HG03378 (cell line): Measurements from ENCODE around the gene MED12L.
A peak's percentile ranks its signal among the peaks of the same experiment; 100 is the strongest.
"Not testable (repeated sequence)": the region's sequence is repeated elsewhere in the genome, so short reads cannot be mapped to it uniquely, and the experiment has no call there.

ENCODE experiments used
- ATAC-seq: cut with Tn5 transposase; IDR thresholded peaks from one replicate; pipeline ENCODE4 v1.9.1; 2021; ENCODE audit warnings: mild to moderate bottlenecking, moderate library complexity; ENCODE audit not compliant: unreplicated experiment

MED12L gene

DNA sequence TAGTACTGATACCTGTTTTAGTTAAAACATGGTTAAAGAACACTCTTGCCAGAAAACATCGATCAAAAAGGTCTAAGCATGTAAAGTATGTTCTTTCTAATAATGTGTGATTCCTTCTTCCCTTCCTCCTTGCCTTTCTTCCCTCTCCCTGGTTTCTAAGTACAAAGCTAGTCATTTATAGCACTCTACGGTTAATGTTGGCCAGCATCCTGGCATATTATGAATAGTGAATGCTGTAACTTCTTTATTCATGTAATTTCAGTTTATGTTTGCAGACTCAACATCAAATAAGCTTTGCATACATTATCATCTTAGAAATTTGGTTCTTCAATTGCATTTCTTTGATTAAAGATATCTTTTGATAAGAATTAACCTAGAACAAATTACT, 272.0 kb downstream of the MED12L start:
- ATAC-seq: no peak

- no peak for ATAC-seq
Measured at GRCh38 chr3:151362751-151363174, 277.3 kb downstream of the MED12L start.

DNA sequence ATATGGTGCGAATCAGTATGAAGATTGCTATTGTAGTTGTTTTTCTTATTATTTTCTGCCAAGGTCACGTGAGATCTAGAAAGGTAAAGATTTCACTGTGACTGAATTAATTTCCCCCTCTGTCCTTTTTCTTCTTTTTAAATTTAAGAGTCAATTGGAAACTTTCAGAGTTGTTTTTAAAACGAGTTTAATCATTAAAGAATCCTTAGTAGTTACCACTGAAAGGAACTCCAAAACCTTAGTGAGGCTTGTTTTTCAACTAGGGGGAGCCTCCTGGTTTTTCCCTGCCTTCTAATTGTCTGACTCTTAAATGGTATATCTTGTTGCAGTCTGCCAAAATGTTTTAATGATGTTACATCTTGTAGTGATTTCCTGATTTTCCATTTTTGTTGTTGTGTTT, 281.5 kb downstream of the MED12L start:
- no peak for ATAC-seq

DNA sequence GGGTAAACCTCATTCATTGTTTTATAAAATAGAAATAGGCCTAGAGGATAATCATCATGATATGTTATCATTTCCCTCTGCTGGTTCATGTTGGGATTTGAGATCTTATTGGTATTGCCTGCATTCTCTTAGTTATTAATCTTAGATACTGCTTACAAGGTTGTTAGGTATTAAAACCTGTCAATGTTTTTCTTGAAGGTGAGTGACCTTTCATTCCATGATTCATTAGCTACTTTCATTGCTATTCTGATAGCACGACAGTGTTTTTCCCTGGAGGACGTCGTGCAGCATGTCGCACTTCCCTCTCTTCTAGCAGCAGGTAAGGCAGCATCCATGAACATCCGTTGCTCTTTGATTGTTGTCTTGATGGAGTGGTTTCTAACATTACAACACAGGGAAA, 282.0 kb downstream of the MED12L start:
- ATAC-seq: no peak

DNA sequence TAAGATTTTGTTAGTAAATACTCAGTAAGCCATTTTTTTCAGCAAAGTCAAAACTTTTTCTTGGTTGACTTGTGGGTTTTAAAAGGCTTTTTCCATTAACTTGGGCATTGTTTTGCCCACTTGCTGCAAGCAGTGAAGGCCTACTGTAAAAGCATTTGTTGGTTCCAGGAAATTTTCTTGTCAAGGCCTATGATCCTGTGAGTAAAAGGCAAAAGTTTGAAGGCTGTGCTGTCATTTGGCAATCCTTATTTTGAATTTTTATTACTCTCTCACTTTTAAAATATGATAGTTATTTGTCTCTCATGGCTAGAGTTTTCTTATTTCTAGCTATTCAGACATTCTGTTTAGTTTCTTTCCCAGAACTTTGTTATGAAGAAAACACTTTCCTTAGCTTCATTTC, 286.1 kb downstream of the MED12L start:
- no peak for ATAC-seq

GRCh38 chr3:151372063-151372820, 286.8 kb downstream of the MED12L start:
- ATAC-seq: no peak

- ATAC-seq: no peak
Measured at GRCh38 chr3:151377768-151378385, 292.4 kb downstream of the MED12L start.

DNA sequence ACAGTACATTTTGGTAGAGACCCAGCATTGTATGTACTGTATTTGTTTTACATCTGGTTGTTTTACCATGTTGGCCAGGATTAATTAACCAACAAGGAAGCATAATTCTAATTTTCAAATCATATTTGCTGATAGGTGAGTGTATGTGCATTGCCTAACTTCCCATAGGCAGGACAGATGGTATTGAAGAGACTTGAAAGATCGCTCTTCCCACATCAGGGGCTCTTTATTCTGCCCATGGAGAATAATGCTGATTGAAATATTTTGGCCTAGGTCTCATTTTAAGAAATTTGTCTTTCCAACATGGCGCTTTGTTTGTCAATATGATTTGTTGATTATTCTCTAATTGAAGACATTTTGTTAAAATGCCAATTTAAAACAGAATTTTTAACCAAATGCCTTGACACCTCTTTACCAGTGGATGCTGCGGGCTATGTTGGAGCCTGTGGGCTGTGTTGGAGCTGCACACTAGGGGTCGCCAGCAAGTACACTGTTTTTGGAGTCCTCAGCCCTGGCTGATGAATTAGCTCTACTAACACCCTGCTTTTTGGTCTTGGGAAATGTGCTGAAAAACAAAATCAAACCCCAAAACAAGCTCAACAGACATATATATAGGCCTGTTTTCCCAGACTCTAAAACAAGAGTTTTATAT, 293.7 kb downstream of the MED12L start:
- ATAC-seq: no peak

GRCh38 chr3:151382671-151383070, 297.2 kb downstream of the MED12L start:
- ATAC-seq: no peak

DNA sequence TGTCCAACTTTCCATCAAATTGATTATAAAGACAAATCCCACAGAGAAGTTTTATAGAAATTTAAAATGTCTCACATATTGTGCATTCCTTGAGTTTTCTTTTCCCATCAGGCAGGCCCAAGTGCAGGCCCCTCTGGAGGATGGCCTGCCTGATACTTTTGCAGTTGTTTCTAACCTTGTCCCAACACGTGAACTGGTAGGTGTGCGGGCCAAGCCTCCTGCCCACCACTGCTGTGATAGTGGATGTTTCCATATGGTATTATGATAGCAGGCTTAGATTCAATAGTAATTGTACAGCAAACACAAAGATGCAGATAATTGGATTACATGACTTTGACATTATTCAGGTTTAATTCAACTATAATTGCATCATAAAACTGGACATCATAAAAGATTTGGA, 297.6 kb downstream of the MED12L start:
- ATAC-seq: no peak

DNA sequence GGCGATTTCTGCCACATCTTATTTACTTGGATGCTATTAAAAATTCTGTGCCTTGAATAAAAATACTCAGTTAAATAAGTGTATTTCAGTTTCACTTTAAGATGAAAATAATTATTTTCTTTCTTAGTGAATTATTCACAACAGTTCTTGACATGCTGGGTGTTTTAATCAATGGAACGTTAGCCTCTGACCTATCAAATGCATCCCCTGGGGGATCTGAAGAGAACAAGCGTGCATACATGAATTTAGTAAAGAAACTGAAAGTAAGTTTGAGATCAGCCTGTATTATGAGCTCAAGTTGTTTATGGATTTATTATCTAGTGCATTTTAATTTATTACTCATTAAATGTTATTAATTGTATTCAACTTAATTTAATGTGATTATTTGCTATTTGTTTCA, 298.5 kb downstream of the MED12L start:
- ATAC-seq: peak; percentile 63

DNA sequence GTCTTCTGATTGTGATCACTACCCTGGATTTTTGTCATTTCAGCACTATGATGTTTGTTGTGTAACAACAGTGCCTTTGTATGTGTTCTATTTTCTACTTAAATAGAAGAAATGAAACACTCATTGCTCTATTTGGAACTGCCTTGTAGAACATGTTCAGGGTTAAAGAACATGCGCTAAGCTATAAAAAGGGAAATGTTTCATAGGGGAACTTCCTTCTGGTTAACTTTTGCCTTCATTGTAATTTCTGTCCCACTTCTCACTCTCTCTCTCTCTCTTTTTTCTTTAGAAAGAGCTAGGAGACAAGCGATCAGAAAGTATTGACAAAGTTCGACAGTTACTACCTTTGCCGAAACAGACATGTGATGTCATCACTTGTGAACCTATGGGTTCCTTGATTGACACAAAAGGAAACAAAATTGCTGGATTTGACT, 299.3 kb downstream of the MED12L start, which contains the start of gene P2RY12:
P2RY12 (minus strand) TSS at position 13 of the 434 bp plus-strand sequence. CDS start 45,908 bp downstream, outside the sequence.
- peak; percentile 43 for ATAC-seq

DNA sequence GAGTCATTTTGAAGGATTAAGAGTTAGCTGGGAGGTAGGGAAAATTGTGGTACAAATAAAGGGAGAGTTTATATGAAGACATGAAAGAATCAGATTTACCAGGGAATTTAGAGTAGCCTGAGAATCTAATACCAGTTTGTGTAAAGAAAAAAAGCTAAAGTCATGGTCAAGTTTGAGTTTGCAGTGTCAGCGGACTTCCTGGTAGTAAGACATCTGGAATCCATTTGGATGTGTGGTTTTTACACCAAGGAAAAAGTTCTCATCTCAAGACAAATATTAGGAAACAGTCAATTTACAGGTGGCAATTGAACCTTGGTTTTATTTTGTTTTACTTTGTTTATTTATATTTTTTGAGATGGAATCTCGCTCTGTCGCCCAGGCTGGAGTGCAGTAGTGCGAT, 300.6 kb downstream of the MED12L start:
- no peak for ATAC-seq

- ATAC-seq: no peak
Measured at GRCh38 chr3:151387432-151387831, 302.0 kb downstream of the MED12L start.

DNA sequence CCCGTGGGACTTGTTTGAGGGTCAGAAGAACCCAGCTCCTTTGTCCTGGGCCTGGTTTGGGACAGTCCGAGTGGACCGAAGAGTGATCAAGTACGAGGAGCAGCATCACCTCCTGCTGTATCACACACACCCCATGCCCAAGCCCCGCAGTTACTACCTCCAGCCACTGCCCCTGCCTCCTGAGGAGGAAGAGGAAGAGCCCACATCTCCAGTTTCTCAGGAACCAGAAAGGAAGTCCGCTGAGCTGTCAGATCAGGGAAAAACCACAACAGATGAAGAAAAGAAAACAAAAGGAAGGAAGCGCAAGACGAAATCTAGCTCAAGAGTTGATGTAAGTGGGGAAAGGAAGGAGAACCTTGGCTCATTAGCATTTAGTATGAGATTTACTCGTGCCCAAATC, 302.4 kb downstream of the MED12L start:
- no peak for ATAC-seq

GRCh38 chr3:151391720-151392119, 306.3 kb downstream of the MED12L start:
- no peak for ATAC-seq

- not testable (repeated sequence) for ATAC-seq
Measured at GRCh38 chr3:151392191-151392590, 306.7 kb downstream of the MED12L start.

GRCh38 chr3:151393146-151393830, 307.8 kb downstream of the MED12L start:
- no peak for ATAC-seq

DNA sequence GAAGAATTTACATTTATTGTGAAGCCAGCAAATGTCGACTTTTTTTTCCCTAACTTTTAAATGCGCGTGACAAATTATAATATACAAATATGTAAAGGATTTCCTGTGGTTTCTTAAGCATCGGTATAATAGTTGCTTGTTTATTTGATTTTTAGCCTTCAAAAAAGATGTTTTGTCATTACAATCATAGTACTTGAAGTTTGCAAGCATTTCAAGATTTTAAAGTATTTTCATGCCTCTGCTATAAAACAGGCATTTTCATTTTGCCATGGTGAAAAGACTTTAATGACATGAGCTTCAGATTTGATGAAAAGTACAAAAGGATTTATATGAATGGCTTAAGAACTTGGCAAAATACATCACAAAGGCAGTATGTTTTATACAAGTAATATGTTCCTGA, 308.5 kb downstream of the MED12L start:
- ATAC-seq: no peak

- no peak for ATAC-seq
Measured at GRCh38 chr3:151394611-151395010, 309.1 kb downstream of the MED12L start.

DNA sequence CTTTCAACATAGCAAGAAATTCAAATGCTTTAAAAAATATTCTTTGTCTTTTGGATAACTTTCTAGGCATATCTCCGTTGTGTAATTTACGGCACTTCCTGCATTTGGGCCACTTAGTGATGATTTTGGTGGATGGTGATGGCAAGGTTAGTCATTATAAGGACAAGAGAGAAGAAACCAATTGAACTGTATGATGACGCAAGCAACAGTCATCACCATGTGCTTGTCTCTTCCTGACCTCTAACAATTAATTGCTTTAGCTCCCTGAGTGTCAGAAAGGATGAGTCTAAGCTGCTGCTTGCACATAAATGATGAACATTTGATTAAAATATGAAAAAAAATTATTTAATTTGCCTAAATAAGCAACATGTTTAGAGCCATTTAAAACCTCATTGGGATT, 310.3 kb downstream of the MED12L start:
- ATAC-seq: no peak
